GM21528 (cell line): ENCODE measurements around the gene ARGLU1.

Experiments used
- ATAC-seq: cut with Tn5 transposase; IDR thresholded peaks from one replicate; pipeline ENCODE4 v1.9.1; 2021; ENCODE audit warnings: mild to moderate bottlenecking, moderate library complexity; ENCODE audit not compliant: unreplicated experiment, low FRiP score

ARGLU1 gene

DNA sequence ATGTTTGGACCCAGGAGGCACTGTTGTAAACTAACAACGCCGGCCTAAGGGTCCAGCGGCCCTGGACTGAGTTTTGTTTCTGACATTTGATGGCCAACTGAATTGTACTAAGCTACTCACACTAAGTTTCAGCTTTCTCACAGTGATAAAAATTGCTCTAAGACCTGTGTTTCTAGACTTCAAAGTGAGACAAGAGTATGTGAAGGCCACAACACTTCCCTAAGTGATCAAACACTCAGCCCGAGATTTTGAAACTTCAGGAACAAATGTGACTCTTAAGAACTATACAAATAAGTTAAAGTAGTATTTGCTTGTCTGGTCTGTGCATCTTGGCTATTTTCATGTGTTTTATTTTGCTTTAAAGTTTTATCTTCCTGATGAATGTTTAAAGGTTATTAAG, 62.6 kb downstream of the ARGLU1 start:
- ATAC-seq = no peak

GRCh38 chr13:106503730-106504453, 64.0 kb downstream of the ARGLU1 start:
- ATAC-seq = no peak

- ATAC-seq = no peak
Observed at GRCh38 chr13:106503272-106503671, 64.7 kb downstream of the ARGLU1 start.

DNA sequence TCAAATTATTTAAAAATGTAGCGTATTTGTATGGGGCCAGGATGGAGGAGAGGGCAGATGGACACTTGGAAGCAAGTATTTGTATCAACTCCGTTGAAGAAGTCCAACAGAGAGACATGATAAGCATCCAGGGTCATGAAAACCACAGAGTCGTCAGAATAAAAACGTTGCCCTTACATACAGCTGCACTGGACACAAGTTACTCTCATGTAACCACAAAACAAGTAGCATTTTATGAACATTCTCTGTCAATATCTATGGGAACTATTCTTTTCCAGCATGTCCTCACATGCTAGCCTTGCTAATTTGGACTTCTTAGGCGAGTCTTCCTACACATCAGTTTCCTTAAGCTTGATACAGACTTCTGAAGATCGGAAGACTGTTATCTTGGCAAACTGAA, 67.5 kb downstream of the ARGLU1 start:
- ATAC-seq = no peak

DNA sequence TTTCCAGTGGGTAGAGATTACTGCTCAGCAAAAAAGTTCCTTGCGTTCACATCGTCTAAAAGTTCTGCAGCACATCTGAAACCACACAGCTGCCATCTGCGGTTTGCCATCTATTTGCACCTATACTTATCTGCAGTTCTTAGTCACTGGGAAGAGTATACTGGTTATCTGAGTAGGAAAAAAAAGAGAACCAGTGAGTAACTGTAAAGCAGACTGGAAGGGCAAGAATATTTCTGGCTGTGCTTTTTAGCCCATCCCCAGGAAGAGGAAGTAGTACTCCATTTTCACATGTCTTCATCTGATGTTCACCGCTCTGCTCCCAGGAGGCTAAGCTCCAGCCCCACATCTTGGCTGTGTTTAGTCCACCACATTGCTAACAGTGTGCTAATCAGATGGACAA, 68.0 kb downstream of the ARGLU1 start:
- ATAC-seq = no peak

- ATAC-seq = no peak
Observed at GRCh38 chr13:106499113-106499512, 68.8 kb downstream of the ARGLU1 start.

DNA sequence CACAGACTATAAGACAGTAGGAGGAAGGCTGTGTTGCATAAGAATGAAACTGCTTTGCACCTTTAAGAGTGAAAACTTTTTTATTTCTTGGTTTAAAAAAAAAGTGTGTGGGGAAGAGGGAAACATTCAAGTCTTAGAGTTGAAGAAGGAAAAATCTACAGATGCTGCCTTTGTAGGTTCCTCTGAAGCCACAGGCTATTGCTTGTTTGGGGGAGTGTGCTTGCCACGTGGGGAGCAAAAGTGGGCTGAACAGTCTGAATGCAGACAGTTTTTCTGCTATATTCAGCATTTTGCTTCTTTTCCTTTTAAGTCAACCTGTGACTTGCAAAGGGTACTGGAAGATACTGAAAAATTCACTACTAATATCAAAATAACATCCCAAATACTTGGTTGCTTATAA, 69.4 kb downstream of the ARGLU1 start:
- no peak for ATAC-seq

- ATAC-seq = no peak
Observed at GRCh38 chr13:106498158-106498557, 69.8 kb downstream of the ARGLU1 start.

DNA sequence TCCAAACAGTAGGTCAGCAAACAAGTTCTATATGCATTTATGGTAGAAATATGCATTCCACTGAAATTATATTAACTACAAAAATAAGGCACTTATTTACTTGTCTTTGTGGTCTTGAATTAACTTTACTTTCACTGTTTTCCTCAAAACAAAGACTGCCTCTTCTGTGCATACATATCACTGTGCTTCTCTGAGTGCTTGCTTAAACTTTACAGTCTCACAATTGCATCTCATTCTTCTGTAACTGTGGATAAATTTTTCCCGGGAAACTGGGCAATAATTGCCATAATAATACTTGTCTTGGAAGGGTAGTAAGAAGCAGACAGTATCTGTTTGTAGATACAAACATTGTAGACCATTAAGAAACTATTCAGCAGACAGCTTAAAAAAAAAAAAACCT, 70.9 kb downstream of the ARGLU1 start:
- ATAC-seq = no peak

DNA sequence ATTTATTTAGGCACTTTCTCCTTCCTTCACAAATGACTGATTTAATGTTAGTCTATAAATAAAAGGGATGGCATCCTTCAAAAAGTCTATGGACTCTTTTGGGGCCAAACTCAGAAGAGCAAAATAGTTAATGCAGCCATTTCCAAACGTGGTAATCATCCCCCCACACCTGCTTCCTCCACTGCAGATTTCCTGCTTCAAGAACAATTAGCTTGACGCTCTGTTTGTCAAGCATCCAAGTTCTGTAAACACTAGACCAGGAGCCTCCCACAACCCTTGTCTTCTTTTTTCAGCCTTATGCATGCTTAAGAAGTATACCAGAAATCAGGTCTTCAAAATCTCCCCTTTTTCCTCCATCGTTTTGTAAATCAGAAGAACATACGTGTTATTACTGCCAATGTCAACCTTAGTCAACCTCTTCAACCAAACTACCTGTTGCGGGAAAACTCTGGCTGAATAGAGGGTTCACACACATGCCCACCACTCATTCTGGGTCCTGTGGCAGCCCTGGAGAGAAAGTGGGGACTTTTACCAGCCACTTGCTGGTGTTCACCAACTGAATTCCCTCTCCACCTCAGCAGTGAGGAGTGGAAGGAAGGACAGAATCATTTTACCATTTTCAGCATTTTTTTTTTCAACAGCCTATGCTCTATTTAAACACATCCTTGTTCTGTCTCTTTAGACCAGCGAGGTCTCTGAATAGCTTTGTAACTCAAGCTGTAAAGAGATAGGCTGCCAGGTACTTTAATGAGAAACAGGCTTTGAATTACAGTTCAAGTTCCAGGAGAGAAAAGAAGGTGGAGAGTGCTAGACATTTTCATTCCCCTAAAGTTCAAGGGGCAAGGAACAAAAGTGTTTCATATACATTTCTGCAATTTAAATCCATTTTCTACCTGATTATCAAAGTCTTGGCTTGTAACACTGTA, 71.6 kb downstream of the ARGLU1 start:
- no peak for ATAC-seq

DNA sequence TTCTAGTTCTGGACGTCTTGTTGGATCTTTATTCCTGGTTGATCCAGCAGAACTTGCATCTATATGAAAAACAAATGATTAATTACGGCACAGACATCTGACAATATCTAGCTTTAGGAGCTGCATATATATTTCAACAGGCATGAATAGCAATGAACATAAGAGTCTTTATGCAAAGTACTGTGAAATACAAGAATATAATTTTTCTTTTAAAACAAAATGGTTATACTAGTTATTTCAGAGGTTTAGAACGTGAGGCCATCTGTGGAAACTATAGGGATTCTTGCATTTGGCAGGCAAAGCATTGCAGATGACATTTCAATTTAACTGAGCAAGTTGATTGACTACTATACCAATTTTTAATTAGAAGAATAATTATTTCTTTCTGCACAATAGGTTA, 73.0 kb downstream of the ARGLU1 start:
- no peak for ATAC-seq

GRCh38 chr13:106494506-106494905, 73.4 kb downstream of the ARGLU1 start:
- no peak for ATAC-seq

GRCh38 chr13:106493533-106494220, 74.3 kb downstream of the ARGLU1 start:
- peak; percentile 92 for ATAC-seq

GRCh38 chr13:106492588-106493475, 75.1 kb downstream of the ARGLU1 start:
- ATAC-seq = no peak

DNA sequence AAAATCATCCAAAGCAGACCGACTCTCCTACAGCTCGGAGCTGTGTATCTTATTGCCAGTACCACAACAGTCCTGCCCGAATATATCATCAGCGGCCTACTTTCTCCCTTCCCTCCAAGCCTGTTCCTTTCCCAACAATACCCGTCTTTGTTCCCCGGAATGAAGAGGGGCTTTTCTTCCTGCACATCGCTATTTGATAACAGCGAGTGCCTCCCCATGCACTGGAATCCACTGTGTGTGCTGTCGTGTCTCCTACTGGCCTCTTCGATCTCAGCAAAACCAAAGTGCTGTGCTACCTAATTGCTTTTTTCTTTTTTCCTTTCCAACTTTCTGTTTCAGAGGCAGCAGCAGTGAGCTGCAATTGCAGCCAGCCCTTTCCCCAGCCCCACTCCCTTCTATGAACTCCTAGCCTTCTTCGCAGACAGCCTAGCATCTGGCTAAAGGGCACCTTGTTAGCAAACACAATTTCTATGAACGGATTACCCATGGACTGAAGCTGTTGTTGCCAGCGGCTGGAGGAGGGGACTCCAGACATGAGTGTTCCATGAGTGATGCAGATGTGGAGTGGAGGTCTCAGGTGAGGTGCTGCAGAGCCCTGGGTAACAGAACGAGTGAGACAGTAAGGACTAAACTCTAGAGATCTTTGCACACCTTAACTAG, 75.9 kb downstream of the ARGLU1 start:
- ATAC-seq = no peak
